ENCODE results near the gene EIF4G1.

EIF4G1 gene

GRCh38 chr3:184383033-184383740, 68.8 kb downstream of the EIF4G1 start:
- no peak overlapping the region for H3K4me3 ChIP-seq (ENCODE audit: control insufficient read depth, low read depth, low read length)
- DNase-seq (ENCODE audit: low read depth) = no peak
- no peak for TF ChIP-seq CTCF (conservative IDR thresholded peaks at IDR 0.05; ENCODE audit: control insufficient read depth, insufficient read depth, low read depth, low read length)

- H3K4me3 ChIP-seq (ENCODE audit: control insufficient read depth, low read depth, low read length) = no peak overlapping the region
- DNase-seq (ENCODE audit: low read depth) = no peak
- TF ChIP-seq CTCF (conservative IDR thresholded peaks at IDR 0.05; ENCODE audit: control insufficient read depth, insufficient read depth, low read depth, low read length) = no peak
Measured at GRCh38 chr3:184384342-184384741, 69.9 kb downstream of the EIF4G1 start.
